IMR-90 (cell line): ENCODE measurements around the gene BOD1. TPM values are rescaled to one million over a fixed set of nuclear protein-coding genes. Genes with fewer than 3 reads are reported as not detected.

Source experiments
- ATAC-seq: fragments of 200-7000 bp; cut with Tn5 transposase; 2 replicates; pipeline ENCODE4 v1.9.1; 2020; ENCODE audit warnings: low read depth, mild to moderate bottlenecking, moderate library complexity
- BruUV-seq: library from RNA; stranded (reverse); fragments of 400-500 nt; replicated peaks from 2 replicates; lab custom pipeline; 2021; lab: Mats Ljungman, UMichigan
- CTCF ChIA-PET: fragments of 300-600 bp; formaldehyde crosslinking; extraction: SDS; loops from one replicate; lab custom pipeline; 2021; ENCODE audit warnings: antibody characterized with exemption; lab: Yijun Ruan, JAX
- POLR2A ChIA-PET: fragments of 300-600 bp; sonication (Branson Sonifier 250); formaldehyde crosslinking; loops from one replicate; lab custom pipeline; 2022; ENCODE audit warnings: antibody characterized with exemption; ENCODE audit not compliant: unreplicated experiment; lab: Charles Lee
- DNase-seq: peaks from one replicate; pipeline ENCODE4 v3.0.0; 2013
- H2AFZ ChIP-seq: replicated peaks from 2 replicates; pipeline ENCODE3; 2013; ENCODE audit warnings: low read length, mild to moderate bottlenecking; ENCODE audit not compliant: poor library complexity
- H2AK5ac ChIP-seq: 2 replicates; pipeline ENCODE4 v1.6.1; 2013; ENCODE audit warnings: low read depth, low read length, inconsistent platforms
- H2AK9ac ChIP-seq: replicated peaks from 2 replicates; pipeline ENCODE3; 2013; ENCODE audit warnings: mild to moderate bottlenecking, low read depth, low read length, moderate library complexity; ENCODE audit not compliant: poor library complexity
- H2BK120ac ChIP-seq: 2 replicates; pipeline ENCODE4 v1.6.1; 2013; ENCODE audit warnings: low read depth, low read length, inconsistent platforms
- H2BK15ac ChIP-seq: 3 replicates; pipeline ENCODE4 v1.6.1; 2013; ENCODE audit warnings: low read depth, low read length, inconsistent platforms
- H2BK20ac ChIP-seq: 2 replicates; pipeline ENCODE4 v1.6.1; 2013; ENCODE audit warnings: low read depth, mild to moderate bottlenecking, inconsistent platforms, low read length, moderate library complexity
- H2BK5ac ChIP-seq: 2 replicates; pipeline ENCODE4 v1.6.1; 2013; ENCODE audit warnings: mild to moderate bottlenecking, low read depth, low read length, inconsistent platforms; ENCODE audit not compliant: poor library complexity, severe bottlenecking
- H3K14ac ChIP-seq: replicated peaks from 2 replicates; pipeline ENCODE4 v1.6.1; 2013; ENCODE audit warnings: low read depth, low read length, inconsistent platforms
- H3K18ac ChIP-seq: 2 replicates; pipeline ENCODE4 v1.6.1; 2013; ENCODE audit warnings: low read depth, low read length, control low read depth
- H3K23ac ChIP-seq: 2 replicates; pipeline ENCODE4 v1.6.1; 2013; ENCODE audit warnings: low read depth, low read length, inconsistent platforms
- H3K27ac ChIP-seq: 2 replicates; pipeline ENCODE4 v1.5.1; 2013; ENCODE audit warnings: mild to moderate bottlenecking, control low read depth, low read length; ENCODE audit not compliant: insufficient read depth
- H3K27me3 ChIP-seq: 2 replicates; pipeline ENCODE4 v1.6.1; 2013; ENCODE audit warnings: low read length; ENCODE audit not compliant: control insufficient read depth, insufficient read depth
- H3K36me3 ChIP-seq: 2 replicates; pipeline ENCODE4 v1.6.1; 2013; ENCODE audit warnings: low read length, mixed read lengths; ENCODE audit not compliant: control insufficient read depth, insufficient read depth
- H3K4ac ChIP-seq: 2 replicates; pipeline ENCODE4 v1.6.1; 2013; ENCODE audit warnings: low read depth, low read length, inconsistent platforms
- H3K4me1 ChIP-seq: 2 replicates; pipeline ENCODE4 v1.6.1; 2013; ENCODE audit warnings: low read length, mixed read lengths; ENCODE audit not compliant: control insufficient read depth, insufficient read depth
- H3K4me2 ChIP-seq: 2 replicates; pipeline ENCODE4 v1.6.1; 2013; ENCODE audit warnings: low read depth, mild to moderate bottlenecking, control low read depth, low read length, moderate library complexity
- H3K4me3 ChIP-seq: 2 replicates; pipeline ENCODE4 v1.5.1; 2013; ENCODE audit warnings: low read depth, mild to moderate bottlenecking, control low read depth, low read length, moderate library complexity; ENCODE audit not compliant: insufficient read depth
- H3K56ac ChIP-seq: 2 replicates; pipeline ENCODE4 v1.6.1; 2013; ENCODE audit warnings: low read length, inconsistent platforms; ENCODE audit not compliant: insufficient read depth; ENCODE audit errors: extremely low read depth
- H3K79me1 ChIP-seq, 2 experiments: 2 replicates each; pipeline ENCODE4 v1.6.1; 2013; ENCODE audit warnings: low read length in 2 of 2, inconsistent platforms in 1 of 2, low read depth in 1 of 2
- H3K9ac ChIP-seq: 2 replicates; pipeline ENCODE4 v1.6.1; 2013; ENCODE audit warnings: low read depth, low read length, control low read depth
- H3K9me1 ChIP-seq: 2 replicates; pipeline ENCODE4 v1.6.1; 2013; ENCODE audit warnings: low read length, inconsistent platforms; ENCODE audit not compliant: insufficient read depth
- H3K9me3 ChIP-seq: 2 replicates; pipeline ENCODE4 v1.6.1; 2013; ENCODE audit warnings: low read length; ENCODE audit not compliant: control insufficient read depth, insufficient read depth
- H4K20me1 ChIP-seq: 2 replicates; pipeline ENCODE4 v1.6.1; 2013; ENCODE audit warnings: low read length, inconsistent platforms; ENCODE audit not compliant: insufficient read depth
- H4K5ac ChIP-seq: 2 replicates; pipeline ENCODE4 v1.6.1; 2013; ENCODE audit warnings: mild to moderate bottlenecking, low read depth, low read length, control low read depth
- H4K8ac ChIP-seq, 2 experiments: 2 replicates each; pipeline ENCODE4 v1.6.1; 2013; ENCODE audit warnings: low read depth in 2 of 2, low read length in 2 of 2, control low read depth in 1 of 2, inconsistent platforms in 1 of 2
- H4K91ac ChIP-seq: 2 replicates; pipeline ENCODE4 v1.6.1; 2013; ENCODE audit warnings: low read depth, low read length, inconsistent platforms; ENCODE audit not compliant: insufficient read depth
- BHLHE40 ChIP-seq: fragments of 150-350 bp; IDR thresholded peaks from 2 replicates; pipeline ENCODE4 v1.6.1; 2016; ENCODE audit warnings: mild to moderate bottlenecking, low read depth, low read length
- CEBPB ChIP-seq: IDR thresholded peaks from 2 replicates; pipeline ENCODE4 v1.6.1; 2012; ENCODE audit warnings: low read depth, low read length, improper control_type of control experiment
- CHD1 ChIP-seq: IDR thresholded peaks from 2 replicates; pipeline ENCODE4 v1.6.1; 2012; ENCODE audit warnings: low read depth, low read length, improper control_type of control experiment
- FOS ChIP-seq: fragments of 150-350 bp; IDR thresholded peaks from 2 replicates; pipeline ENCODE4 v1.6.1; 2016; ENCODE audit warnings: low read depth, low read length
- MAFK ChIP-seq: IDR thresholded peaks from 2 replicates; pipeline ENCODE4 v1.6.1; 2012; ENCODE audit warnings: low read depth, low read length, improper control_type of control experiment
- MAZ ChIP-seq: IDR thresholded peaks from 2 replicates; pipeline ENCODE4 v1.6.1; 2012; ENCODE audit warnings: low read depth, mild to moderate bottlenecking, low read length, improper control_type of control experiment, moderate library complexity, borderline replicate concordance
- POLR2A ChIP-seq: IDR thresholded peaks from 2 replicates; pipeline ENCODE4 v1.6.1; 2012; ENCODE audit warnings: mild to moderate bottlenecking, low read depth, low read length
- RAD21 ChIP-seq: IDR thresholded peaks from 2 replicates; pipeline ENCODE4 v1.6.1; 2012; ENCODE audit warnings: low read length, improper control_type of control experiment
- RCOR1 ChIP-seq: IDR thresholded peaks from 2 replicates; pipeline ENCODE4 v1.6.1; 2012; ENCODE audit warnings: mild to moderate bottlenecking, low read length, improper control_type of control experiment; ENCODE audit not compliant: insufficient replicate concordance
- RFX5 ChIP-seq: IDR thresholded peaks from 2 replicates; pipeline ENCODE4 v1.8.0; 2012; ENCODE audit warnings: low read depth, mild to moderate bottlenecking, low read length, moderate library complexity
- SMC3 ChIP-seq: fragments of 150-350 bp; IDR thresholded peaks from 2 replicates; pipeline ENCODE4 v1.6.1; 2016; ENCODE audit warnings: low read depth, mild to moderate bottlenecking, antibody characterized with exemption, low read length, moderate library complexity
- WGBS, 2 experiments: methylation state at CpG; one replicate each; pipeline versions ENCODE4 v1.1.5 to v1.1.7; 2013; ENCODE audit warnings: missing lambda C conversion rate in 2 of 2; ENCODE audit not compliant: insufficient read length in 1 of 2; ENCODE audit errors: extremely low coverage in 2 of 2; 5-methylcytosine and 5-hydroxymethylcytosine counted together
- dilution Hi-C: fragments of 300-500 bp; cut with HindIII; formaldehyde crosslinking; loops from one replicate; pipeline ENCODE4 v1.14.3; 2018; ENCODE audit warnings: low sequenced_read_pairs; ENCODE audit not compliant: unreplicated experiment
- in situ Hi-C: fragments of 300-500 bp; cut with MboI; formaldehyde crosslinking; loops from 3 replicates; pipeline ENCODE4 v1.14.3; 2019; ENCODE audit warnings: low sequenced_read_pairs, inconsistent platforms, mixed read lengths
- intact Hi-C: fragments of 100-400 bp; cut with micrococcal nuclease; formaldehyde crosslinking; loops from 2 replicates; pipeline ENCODE4 v1.10.0; 2022
- polyA plus RNA-seq, 3 experiments: library from polyadenylated mRNA; depleted of rRNA; stranded (reverse); fragments of >200 nt; gene quantifications; 2 replicates each; pipeline ENCODE4 v1.2.3, GENCODE V29; 2012; ENCODE audit warnings: low replicate concordance in 1 of 3
- total RNA-seq: library from RNA; depleted of rRNA; stranded (reverse); fragments of >200 nt; gene quantifications from 2 replicates; pipeline ENCODE4 v1.2.3, GENCODE V29; 2012
- TF ChIP-seq, protein P1 (sequence below): conservative IDR thresholded peaks from 2 replicates; pipeline ENCODE4 v1.5.1; 2012; ENCODE audit warnings: mild to moderate bottlenecking, low read depth, low read length, improper control_type of control experiment
- TF ChIP-seq, protein P2 (sequence below): fragments of 150-350 bp; IDR thresholded peaks from 2 replicates; pipeline ENCODE4 v1.6.1; 2016; ENCODE audit warnings: low read depth, mild to moderate bottlenecking, low read length, moderate library complexity, borderline replicate concordance
- TF ChIP-seq, protein P3 (sequence below): fragments of 150-350 bp; IDR thresholded peaks from 2 replicates; pipeline ENCODE4 v1.6.1; 2017; ENCODE audit warnings: mild to moderate bottlenecking, antibody characterized with exemption, low read length, low read depth

BOD1 gene
- total and polyA plus RNA-seq, 2 of the 4 experiments (the other 2 are of a cell fraction) = 57.9 to 71.7 TPM

GRCh38 chr5:173570321-173571090 lies 45.9 kb downstream of the BOD1 start:
- 100% methylated on average over 6 of the region's 22 CpGs; no CpG with 5 or more reads in 1 of the 2 experiments for WGBS, 2 experiments

More at GRCh38 chr5:173570321-173571090, 45.9 kb downstream of the BOD1 start:
- peak overlapping the region; percentile 20 for H2AK5ac ChIP-seq
- DNase-seq (no peak), ATAC-seq (no peak)
- H3K27ac ChIP-seq = no peak overlapping the region
- H3K23ac ChIP-seq = no peak overlapping the region
- no peak overlapping the region for H3K4me2 ChIP-seq
- dilution Hi-C loops = no loop called here
- H3K9me1 ChIP-seq = 0 out of 2 replicates have a peak, but pooled peaks cover 4% of the 10 kb centered on the region
- no peak overlapping the region for H2BK15ac ChIP-seq
- no peaks in the 10 kb centered on the region for H3K36me3 ChIP-seq
- no peak for TF ChIP-seq SMC3
- TF ChIP-seq CEBPB = no peak
- no peak for TF ChIP-seq MAFK
- no peak for TF ChIP-seq RFX5
- no peak for TF ChIP-seq FOS
- TF ChIP-seq, protein P1, sequence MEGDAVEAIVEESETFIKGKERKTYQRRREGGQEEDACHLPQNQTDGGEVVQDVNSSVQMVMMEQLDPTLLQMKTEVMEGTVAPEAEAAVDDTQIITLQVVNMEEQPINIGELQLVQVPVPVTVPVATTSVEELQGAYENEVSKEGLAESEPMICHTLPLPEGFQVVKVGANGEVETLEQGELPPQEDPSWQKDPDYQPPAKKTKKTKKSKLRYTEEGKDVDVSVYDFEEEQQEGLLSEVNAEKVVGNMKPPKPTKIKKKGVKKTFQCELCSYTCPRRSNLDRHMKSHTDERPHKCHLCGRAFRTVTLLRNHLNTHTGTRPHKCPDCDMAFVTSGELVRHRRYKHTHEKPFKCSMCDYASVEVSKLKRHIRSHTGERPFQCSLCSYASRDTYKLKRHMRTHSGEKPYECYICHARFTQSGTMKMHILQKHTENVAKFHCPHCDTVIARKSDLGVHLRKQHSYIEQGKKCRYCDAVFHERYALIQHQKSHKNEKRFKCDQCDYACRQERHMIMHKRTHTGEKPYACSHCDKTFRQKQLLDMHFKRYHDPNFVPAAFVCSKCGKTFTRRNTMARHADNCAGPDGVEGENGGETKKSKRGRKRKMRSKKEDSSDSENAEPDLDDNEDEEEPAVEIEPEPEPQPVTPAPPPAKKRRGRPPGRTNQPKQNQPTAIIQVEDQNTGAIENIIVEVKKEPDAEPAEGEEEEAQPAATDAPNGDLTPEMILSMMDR = no peak
- TF ChIP-seq RCOR1 = no peak
- TF ChIP-seq, protein P2, sequence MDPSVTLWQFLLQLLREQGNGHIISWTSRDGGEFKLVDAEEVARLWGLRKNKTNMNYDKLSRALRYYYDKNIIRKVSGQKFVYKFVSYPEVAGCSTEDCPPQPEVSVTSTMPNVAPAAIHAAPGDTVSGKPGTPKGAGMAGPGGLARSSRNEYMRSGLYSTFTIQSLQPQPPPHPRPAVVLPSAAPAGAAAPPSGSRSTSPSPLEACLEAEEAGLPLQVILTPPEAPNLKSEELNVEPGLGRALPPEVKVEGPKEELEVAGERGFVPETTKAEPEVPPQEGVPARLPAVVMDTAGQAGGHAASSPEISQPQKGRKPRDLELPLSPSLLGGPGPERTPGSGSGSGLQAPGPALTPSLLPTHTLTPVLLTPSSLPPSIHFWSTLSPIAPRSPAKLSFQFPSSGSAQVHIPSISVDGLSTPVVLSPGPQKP = no peak
- TF ChIP-seq MAZ = no peak
- TF ChIP-seq CHD1 = no peak
- TF ChIP-seq RAD21 = no peak
- TF ChIP-seq POLR2A = no peak
- no peak for TF ChIP-seq BHLHE40
- TF ChIP-seq, protein P3, sequence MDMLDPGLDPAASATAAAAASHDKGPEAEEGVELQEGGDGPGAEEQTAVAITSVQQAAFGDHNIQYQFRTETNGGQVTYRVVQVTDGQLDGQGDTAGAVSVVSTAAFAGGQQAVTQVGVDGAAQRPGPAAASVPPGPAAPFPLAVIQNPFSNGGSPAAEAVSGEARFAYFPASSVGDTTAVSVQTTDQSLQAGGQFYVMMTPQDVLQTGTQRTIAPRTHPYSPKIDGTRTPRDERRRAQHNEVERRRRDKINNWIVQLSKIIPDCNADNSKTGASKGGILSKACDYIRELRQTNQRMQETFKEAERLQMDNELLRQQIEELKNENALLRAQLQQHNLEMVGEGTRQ = no peak
- H4K91ac ChIP-seq = peak overlapping the region; percentile 29
- H3K14ac ChIP-seq = no peak overlapping the region
- no peak overlapping the region for H4K8ac ChIP-seq
- H3K9ac ChIP-seq = no peak overlapping the region
- peak overlapping the region; percentile 12; the same call in 1 of the 2 replicates for H3K4ac ChIP-seq
- no peak overlapping the region for H2BK5ac ChIP-seq
- H3K4me1 ChIP-seq = peaks cover 3% of the 10 kb centered on the region
- POLR2A ChIA-PET = no interaction called here
- H2BK20ac ChIP-seq = peak overlapping the region; percentile 19; the same call in 1 of the 2 replicates
- no peak overlapping the region for H2AK9ac ChIP-seq
- no peak overlapping the region for H4K5ac ChIP-seq
- H3K18ac ChIP-seq = no peak overlapping the region
- in situ Hi-C loops = loop anchor here (5.0 kb wide), 1 partner anchor 278 kb away; no protein-coding TSS in a partner anchor
- H3K4me3 ChIP-seq = no peak overlapping the region
- no peak overlapping the region for H3K56ac ChIP-seq
- H4K20me1 ChIP-seq = no peaks in the 10 kb centered on the region
- H2AFZ ChIP-seq = peak overlapping the region; percentile 40
- no peaks in the 10 kb centered on the region for H3K27me3 ChIP-seq
- intact Hi-C loops = loop anchor here (5.0 kb wide), 2 partner anchors 73 to 93 kb away; no protein-coding TSS in a partner anchor
- peaks cover 2% of the 10 kb centered on the region for H3K9me3 ChIP-seq
- BruUV-seq = no TSS peak
- no peaks in the 10 kb centered on the region for H3K79me1 ChIP-seq
- H2BK120ac ChIP-seq = peak overlapping the region; percentile 61
- CTCF ChIA-PET = no interaction called here
